Measurements from ENCODE around the gene MYOM1.
"Not testable (repeated sequence)": the region's sequence is repeated elsewhere in the genome, so short reads cannot be mapped to it uniquely, and the experiment has no call there.

Gene MYOM1

GRCh38 chr18:3217948-3218647 is 1.7 kb downstream of the MYOM1 start:
- no peak for DNase-seq

GRCh38 chr18:3216987-3217386 is 2.8 kb downstream of the MYOM1 start:
- no peak for DNase-seq

- no peak for DNase-seq
Observed at GRCh38 chr18:3214855-3215637, 4.7 kb downstream of the MYOM1 start.

GRCh38 chr18:3213300-3214059 is 6.3 kb downstream of the MYOM1 start:
- DNase-seq = peak; percentile 13

- DNase-seq = no peak
Observed at GRCh38 chr18:3212657-3213056, 7.1 kb downstream of the MYOM1 start.

DNA sequence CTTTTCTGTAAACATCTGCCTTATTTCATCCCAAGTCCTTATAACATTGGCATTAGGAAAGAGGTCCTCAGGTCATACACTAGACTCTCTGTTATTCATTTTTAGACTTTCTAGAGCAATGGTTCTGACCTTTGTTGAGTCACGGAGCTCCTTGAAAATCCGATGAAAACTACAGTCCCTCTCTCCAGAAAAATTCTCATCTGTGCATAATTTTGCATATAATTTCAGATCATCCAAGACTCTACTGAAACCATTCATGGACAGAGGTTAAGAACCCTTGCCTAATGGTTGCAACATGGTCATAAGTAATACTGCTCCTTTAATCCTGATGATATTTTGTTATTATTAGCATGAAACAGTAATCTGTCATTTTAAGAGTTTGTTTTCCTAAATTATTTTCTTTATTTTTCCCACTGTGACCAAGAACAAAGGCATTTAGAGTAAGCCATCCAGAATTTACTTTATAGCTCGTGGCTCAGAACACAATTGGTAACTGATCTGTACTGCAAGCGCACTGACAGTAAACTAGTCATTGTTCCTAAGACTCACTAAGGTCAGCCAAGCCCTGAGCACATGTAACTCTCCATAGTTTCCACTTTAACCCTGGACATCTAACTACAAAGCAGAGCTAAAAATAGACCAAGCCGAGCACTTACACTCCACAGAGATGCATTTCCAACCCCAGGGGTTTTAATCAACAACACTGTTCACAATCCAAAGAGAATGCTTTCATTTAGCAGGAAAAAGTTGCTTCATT is 8.4 kb downstream of the MYOM1 start:
- DNase-seq = no peak

DNA sequence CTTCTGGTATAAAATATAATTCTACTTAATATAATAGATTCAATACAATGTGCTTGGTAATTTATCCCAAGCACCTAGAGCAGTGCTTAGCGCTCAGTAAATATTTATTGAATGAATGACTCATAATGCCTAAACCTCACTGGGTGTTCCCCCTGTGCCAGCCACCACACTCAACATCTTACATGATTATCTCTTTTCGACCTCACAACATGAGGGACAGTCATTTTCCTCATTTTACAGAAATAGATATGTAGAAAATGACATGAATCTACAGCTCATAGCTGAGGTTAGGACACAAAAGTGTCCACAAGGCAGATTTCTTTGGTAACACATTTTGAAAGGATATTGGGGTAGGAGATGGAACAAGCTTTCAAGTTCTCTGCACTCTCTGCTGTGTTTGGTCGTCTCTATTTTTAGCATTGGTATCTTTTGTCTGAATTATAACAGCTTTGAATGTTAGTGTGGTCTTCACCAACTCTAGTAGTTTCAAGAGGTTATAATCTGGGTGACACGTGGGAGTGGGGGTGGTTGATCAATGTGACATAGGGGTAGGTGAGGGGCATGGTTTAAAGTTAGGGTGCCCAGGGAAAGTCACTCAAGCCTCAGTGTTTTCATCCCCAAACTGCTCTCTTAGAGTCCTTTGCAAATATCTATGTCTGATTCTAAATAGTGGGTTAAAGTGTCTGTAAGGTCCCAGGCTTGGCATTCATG is 9.8 kb downstream of the MYOM1 start:
- peak; percentile 47 for DNase-seq

DNA sequence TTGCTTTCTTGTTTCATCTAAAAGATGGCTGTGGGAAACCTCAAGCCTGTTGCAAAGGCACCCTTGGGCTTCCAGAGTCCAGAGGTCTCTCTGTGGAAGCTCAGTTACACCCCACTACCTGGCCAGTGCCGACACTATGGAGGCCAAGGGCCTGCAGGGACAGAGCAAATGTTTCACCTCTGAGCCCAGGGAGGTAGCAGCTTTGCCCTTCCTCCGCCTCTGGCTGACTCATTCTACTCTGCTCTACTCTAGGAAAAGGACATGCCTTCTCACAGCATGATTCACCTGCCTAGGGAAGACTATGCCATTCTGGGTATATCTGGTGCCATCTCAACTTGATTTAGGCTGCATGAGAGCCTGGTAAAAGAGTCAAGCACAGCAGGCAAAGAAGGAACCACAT is 12.2 kb downstream of the MYOM1 start:
- peak; percentile 13 for DNase-seq

GRCh38 chr18:3205239-3205638 is 14.5 kb downstream of the MYOM1 start:
- DNase-seq = no peak

DNA sequence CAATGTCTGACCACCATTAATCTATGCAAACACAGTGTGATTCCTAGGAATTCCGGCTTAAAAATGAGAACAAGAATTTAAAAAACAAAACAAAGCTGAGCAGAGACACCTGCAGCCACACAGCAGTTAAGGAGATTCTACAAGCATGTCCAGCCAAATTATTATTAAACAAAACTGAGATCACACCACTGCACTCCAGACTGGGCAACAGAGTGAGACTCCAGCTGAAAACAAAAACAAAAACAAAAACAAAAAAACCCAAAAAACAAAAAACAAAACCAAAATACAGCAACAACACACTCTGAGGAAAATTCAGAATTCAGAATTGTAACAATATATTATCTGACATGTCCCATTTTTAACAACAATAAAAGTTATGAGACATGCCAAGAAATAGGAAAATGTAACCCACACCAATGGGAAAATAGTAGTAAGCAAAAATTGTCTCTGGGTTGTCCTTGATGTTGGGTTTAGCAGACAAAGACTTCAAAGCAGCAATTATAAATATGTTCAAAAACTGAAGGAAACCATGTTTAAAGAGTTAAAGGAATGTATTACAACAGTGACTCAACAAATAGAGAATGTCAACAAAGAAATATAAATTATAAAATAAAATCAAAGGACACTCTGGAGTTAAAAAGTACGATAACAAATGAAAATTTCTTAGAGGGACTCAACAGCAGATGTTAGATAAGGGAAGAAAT is 19.7 kb downstream of the MYOM1 start:
- no peak for DNase-seq

DNA sequence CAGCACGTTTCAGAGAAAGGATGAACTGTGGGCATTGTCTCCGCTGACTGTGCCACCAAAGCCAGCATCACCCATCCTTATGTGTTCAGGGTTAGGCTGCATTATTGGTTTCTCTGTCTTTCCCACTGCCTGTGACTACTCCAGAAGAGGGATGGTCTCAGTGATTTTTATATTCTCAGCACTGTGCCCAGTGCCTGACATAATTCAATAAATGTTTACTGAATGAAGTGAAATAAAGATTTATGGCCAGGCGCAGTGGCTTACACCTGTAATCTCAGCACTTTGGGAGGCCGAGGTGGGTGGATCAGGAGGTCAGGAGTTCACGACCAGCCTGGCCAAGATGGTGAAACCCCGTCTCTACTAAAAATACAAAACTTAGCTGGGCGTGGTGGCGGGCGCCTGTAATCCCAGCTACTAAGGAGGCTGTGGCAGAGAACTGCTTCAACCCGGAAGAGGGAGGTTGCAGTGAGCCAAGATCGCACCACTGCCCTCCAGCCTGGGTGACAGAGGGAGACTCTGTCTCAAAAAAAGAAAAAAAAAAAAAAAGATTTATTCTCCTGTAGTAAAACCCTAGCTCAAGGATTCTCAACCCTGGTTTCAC is 21.4 kb downstream of the MYOM1 start:
- not testable (repeated sequence) for DNase-seq

DNA sequence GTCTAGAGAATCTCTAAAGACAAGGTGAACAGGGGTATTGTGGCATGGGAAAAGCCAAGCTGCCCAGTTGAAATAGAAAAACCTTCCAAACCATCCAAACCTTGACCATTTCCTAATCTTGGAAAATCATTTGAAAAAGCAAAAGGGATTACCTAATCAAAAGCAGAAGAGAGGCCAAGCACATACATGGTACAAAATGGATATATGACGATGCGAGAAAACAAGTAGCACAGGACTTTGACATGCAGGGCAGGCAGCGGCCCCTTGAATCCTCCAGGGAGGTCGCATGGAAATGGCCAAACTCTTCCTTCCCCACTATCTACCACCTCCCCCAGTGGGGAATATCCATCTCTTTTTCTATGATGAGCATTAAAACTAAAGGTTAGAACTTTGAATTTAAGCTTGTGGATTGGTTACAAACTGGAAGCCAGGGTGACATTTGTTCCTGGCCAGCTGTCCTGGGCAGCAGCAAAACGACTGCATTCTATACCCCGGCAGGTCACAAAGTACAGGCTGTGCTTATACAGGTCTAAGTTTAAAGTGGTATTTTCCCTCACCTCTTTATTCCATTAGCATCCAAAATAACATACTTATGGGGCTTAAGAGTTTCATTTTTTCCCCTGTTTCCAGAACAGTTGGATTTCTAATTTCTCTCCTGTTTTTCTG is 24.7 kb downstream of the MYOM1 start:
- DNase-seq = no peak

DNA sequence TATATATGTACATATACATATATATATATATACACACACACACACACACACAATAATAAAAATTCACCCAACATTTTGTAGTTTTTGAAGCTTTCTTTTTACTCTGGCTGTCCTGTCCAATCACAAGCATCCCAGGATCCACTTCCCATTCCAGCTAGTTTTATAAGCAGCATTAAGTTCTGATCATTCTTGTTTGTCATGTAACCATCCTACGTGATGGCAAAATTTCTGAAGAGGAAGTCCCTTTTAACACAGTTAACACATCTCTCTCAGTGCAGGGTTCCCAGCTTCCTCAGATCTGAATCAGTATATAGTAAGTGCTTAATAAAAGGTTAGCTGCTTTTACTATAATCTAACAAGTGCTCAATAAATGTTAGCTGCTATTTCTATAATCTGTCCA is 26.4 kb downstream of the MYOM1 start:
- no peak for DNase-seq

- no peak for DNase-seq
Observed at GRCh38 chr18:3192752-3193151, 27.0 kb downstream of the MYOM1 start.

DNA sequence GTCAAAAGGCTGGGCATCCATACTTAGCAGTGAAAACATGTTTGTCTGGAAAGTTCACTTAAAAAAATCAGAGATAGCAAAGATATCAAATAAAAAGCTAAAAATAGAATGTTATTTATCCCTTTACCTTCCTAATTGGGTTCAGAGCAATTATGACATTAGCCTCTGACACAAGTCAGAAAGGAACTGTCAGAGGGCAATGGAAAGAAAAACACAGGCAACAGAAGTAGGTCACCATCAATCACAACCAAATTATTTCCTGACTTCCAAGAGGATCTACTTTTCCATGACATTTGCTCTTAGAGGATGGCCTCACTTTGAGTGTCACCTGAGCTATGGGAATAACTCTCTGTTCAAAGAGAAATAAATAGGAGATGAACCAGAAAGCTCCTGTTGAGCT is 27.5 kb downstream of the MYOM1 start:
- no peak for DNase-seq

- DNase-seq = no peak
Observed at GRCh38 chr18:3190610-3191009, 29.2 kb downstream of the MYOM1 start.

- no peak for DNase-seq
Observed at GRCh38 chr18:3189884-3190283, 29.9 kb downstream of the MYOM1 start.

DNA sequence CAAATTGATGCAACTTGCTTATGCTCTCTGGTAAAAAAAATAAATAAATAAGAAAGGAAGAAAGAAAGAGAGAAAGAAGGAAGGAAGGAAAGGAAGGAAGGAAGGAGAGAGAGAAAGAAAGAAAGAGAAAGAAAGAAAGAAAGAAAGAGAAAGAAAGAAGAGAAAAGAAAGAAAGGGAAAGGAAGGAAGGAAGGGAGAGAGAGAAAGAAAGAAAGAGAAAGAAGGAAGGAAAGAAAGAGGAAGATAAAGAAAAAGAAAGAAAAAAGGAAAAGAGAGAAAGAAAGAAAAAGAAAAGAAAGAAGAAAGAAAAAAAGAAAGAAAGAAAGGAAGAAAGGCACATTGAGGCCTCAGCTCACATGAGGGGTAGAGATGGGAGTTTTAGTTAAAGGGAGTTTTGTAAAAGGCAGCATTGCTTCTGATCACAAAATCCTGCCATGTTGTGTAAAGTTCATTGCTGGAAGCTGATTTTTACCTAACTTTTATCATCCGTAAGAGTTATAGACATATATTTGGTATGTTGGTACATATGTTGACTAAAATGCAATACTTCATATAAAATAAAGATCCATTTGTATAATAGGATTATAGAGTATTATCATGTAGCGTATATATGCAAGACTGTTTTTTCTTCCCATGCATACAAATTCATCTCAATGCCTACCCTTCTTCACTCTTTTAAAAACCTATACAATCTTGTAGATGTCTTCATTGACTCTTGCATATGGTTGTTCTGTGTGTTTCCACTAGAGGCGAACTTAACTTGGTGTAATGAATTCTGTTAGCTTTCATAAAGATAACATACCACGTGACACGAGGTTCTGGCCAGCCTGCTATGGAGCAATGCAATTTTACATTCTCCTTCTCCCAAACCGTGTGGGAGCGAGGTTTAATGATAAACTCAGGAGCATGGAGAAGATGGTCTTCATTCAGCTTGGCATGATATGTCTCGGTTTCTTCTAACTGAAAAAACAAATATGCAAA is 32.8 kb downstream of the MYOM1 start:
- DNase-seq = no peak

DNA sequence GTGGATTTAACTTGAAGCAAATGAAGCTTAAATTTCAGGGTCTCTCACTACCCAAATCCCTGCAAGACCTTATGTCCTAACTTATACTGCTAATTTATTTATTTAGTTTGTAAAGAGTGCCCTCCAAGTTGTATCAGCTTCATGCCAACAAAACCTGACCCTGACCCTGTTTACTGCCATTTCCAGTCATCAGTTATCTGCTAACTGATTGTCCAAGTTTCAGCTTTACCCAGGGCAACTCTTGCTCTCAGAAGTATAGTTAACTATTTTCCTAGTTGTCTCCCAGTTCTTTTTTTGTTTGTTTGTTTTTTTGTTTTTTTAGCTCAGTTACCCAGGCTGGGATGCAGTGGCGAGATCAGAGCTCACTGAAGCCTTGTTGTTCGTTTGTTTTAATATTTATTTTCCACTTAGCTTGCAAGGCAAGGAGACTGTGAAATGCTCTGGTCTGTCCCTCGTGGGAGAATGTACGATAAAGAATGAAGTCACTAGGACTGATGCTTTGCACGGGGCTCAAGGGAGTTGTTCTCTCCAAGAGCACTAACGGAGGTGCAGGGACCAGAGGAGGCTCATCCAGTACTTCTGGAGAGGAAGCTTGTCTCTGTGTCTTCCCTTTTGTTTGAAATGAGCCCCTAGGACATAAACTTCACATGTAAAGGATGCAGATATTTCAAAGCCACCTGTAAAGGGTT is 35.3 kb downstream of the MYOM1 start:
- DNase-seq = no peak
